Right ventricle myocardium inferior (tissue), 1 donor: ENCODE data around the gene SAXO2. TPM values are rescaled to one million over a fixed set of nuclear protein-coding genes. Genes with fewer than 3 reads are reported as not detected.
"Not testable (repeated sequence)": the region's sequence is repeated elsewhere in the genome, so short reads cannot be mapped to it uniquely, and the experiment has no call there.

ENCODE experiments used
- ATAC-seq: fragments of 200-7000 bp; cut with Tn5 transposase; one replicate; pipeline ENCODE4 v1.9.1; 2020; ENCODE audit warnings: mild to moderate bottlenecking, moderate library complexity
- DNase-seq: peaks from one replicate; pipeline ENCODE4 v3.0.0; 2021; ENCODE audit errors: missing footprints
- intact Hi-C: fragments of 100-400 bp; cut with DNase I; formaldehyde crosslinking; loops from one replicate; pipeline ENCODE4 v1.11.0; 2022
- total RNA-seq: library from RNA; stranded (reverse); fragmentation: NEBNext Ultra II Directional; extraction: Animal tissue kit (Norgen Biotek cat#: 25700); gene quantifications from one replicate; pipeline ENCODE4 v1.2.1, GENCODE V29; 2021
- donor health status: DM: no; HTN: yes; CAD: no; lungs with severe emphysema.

Gene SAXO2
- total RNA-seq, 1 donor from 2014 or later: 2.2 TPM

- DNase-seq, intact Hi-C loops, ATAC-seq: not testable (repeated sequence)
These were observed 64.8 kb downstream of the SAXO2 start for GRCh38 chr15:82327372-82327771.

DNA sequence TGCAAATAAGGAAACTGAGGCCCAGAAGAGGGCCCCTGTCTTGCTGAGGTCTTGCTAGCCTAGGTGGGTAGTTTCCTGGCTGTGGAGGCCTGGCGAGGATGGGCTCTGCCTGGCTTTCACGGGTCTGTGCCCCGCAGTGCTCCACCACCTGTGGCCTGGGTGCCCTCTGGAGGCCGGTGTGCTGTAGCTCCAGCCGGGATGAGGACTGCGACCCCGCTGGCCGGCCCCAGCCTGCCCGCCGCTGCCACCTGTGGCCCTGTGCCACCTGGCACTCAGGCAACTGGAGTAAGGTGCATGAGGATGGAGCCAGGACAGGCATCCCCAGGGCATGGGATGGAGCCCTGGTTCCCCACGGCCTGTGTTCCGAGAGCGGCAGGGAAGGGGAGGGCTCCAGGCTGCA lies 66.4 kb downstream of the SAXO2 start:
- intact Hi-C loops, ATAC-seq, DNase-seq: not testable (repeated sequence)

- intact Hi-C loops, ATAC-seq, DNase-seq: not testable (repeated sequence)
These were observed 68.3 kb downstream of the SAXO2 start for GRCh38 chr15:82330921-82331320.

- DNase-seq: not testable (repeated sequence)
These were observed 69.1 kb downstream of the SAXO2 start for GRCh38 chr15:82331576-82332304.

GRCh38 chr15:82332711-82333602 lies 70.3 kb downstream of the SAXO2 start:
- DNase-seq: peak; percentile 88
- intact Hi-C loops: not testable (repeated sequence)
- peak; percentile 93 for ATAC-seq

More at GRCh38 chr15:82331576-82332304, 69.1 kb downstream of the SAXO2 start:
- ATAC-seq, intact Hi-C loops: not testable (repeated sequence)

- DNase-seq, ATAC-seq, intact Hi-C loops: not testable (repeated sequence)
These were observed 71.3 kb downstream of the SAXO2 start for GRCh38 chr15:82333603-82334553.

Other genes with a start within 250 kb of the SAXO2 start
- 4.0 TPM for gene MEX3B, start 216.8 kb upstream of the SAXO2 start, total RNA-seq
- 16.9 TPM for gene EFL1, start 84 bp upstream of the SAXO2 start, total RNA-seq
- gene GOLGA6L10, start 86.7 kb downstream of the SAXO2 start, total RNA-seq: 0.14 TPM
- 1.2 TPM for gene GOLGA6L9, start 167.0 kb downstream of the SAXO2 start, total RNA-seq